Keratinocyte (primary cell): ENCODE results near the gene TMEM120B. TPM values are rescaled to one million over a fixed set of nuclear protein-coding genes. Genes with fewer than 3 reads are reported as not detected.

Source experiments
- DNase-seq: peaks from one replicate; pipeline ENCODE4 v3.0.0-alpha.2; 2011; ENCODE audit warnings: low read depth, missing footprints, low spot score
- FAIRE-seq: peaks from 2 replicates; lab custom pipeline; 2011; peaks lifted over from hg19 to GRCh38; lab: Jason Lieb, UNC
- H2AFZ ChIP-seq: 2 replicates; pipeline ENCODE4 v1.6.0; 2012; ENCODE audit warnings: low read length, control low read depth, inconsistent platforms; ENCODE audit not compliant: control insufficient read depth
- H3K27ac ChIP-seq: 2 replicates; pipeline ENCODE4 v1.5.1; 2011; ENCODE audit warnings: low read length; ENCODE audit not compliant: control insufficient read depth, insufficient read depth
- H3K27me3 ChIP-seq: 3 replicates; pipeline ENCODE4 v1.6.0; 2011; ENCODE audit warnings: low read length; ENCODE audit not compliant: control insufficient read depth, insufficient read depth; ENCODE audit errors: extremely low read depth
- H3K36me3 ChIP-seq, 2 experiments: 2 replicates in 1 of 2; 3 replicates in 1 of 2; pipeline ENCODE4 v1.5.1; 2011; ENCODE audit warnings: low read length in 2 of 2, mild to moderate bottlenecking in 1 of 2; ENCODE audit not compliant: control insufficient read depth in 2 of 2, insufficient read depth in 2 of 2; ENCODE audit errors: extremely low read depth in 1 of 2
- H3K4me1 ChIP-seq: 3 replicates; pipeline ENCODE4 v1.5.1; 2011; ENCODE audit warnings: low read length; ENCODE audit not compliant: control insufficient read depth, insufficient read depth; ENCODE audit errors: extremely low read depth
- H3K4me2 ChIP-seq: 3 replicates; pipeline ENCODE4 v1.6.0; 2011; ENCODE audit warnings: low read depth, low read length; ENCODE audit not compliant: control insufficient read depth, insufficient read depth; ENCODE audit errors: extremely low read depth
- H3K4me3 ChIP-seq, 3 experiments: fragments of 200-600 bp in 1 of 3; sonication (generic) in 1 of 3; 2 replicates in 2 of 3; 3 replicates in 1 of 3; pipeline ENCODE4 v1.5.1; 2011 to 2016; ENCODE audit warnings: low read length in 3 of 3, mild to moderate bottlenecking in 3 of 3, control low read depth in 2 of 3, inconsistent platforms in 1 of 3, low read depth in 1 of 3, mixed read lengths in 1 of 3, mixed run types in 1 of 3, moderate library complexity in 1 of 3; ENCODE audit not compliant: control insufficient read depth in 2 of 3, insufficient read depth in 2 of 3; ENCODE audit errors: extremely low read depth in 1 of 3
- H3K79me2 ChIP-seq: 2 replicates; pipeline ENCODE4 v1.6.0; 2012; ENCODE audit warnings: low read length; ENCODE audit not compliant: control insufficient read depth, insufficient read depth
- H3K9ac ChIP-seq: 3 replicates; pipeline ENCODE4 v1.6.0; 2011; ENCODE audit warnings: low read length; ENCODE audit not compliant: control insufficient read depth, insufficient read depth; ENCODE audit errors: extremely low read depth
- H3K9me1 ChIP-seq: 3 replicates; pipeline ENCODE4 v1.6.0; 2011; ENCODE audit warnings: low read length; ENCODE audit not compliant: control insufficient read depth, insufficient read depth; ENCODE audit errors: extremely low read depth
- H3K9me3 ChIP-seq: 2 replicates; pipeline ENCODE4 v1.5.1; 2012; ENCODE audit warnings: low read depth, low read length; ENCODE audit not compliant: control insufficient read depth
- H4K20me1 ChIP-seq: 3 replicates; pipeline ENCODE4 v1.6.0; 2011; ENCODE audit warnings: low read length; ENCODE audit not compliant: control insufficient read depth, insufficient read depth; ENCODE audit errors: extremely low read depth
- CTCF ChIP-seq, 3 experiments: IDR thresholded peaks in 1 of 3; conservative IDR thresholded peaks in 1 of 3; optimal IDR thresholded peaks in 1 of 3; 2 replicates in 2 of 3; 3 replicates in 1 of 3; pipeline versions ENCODE3 to v1.5.1; 2011; ENCODE audit warnings: low read length in 3 of 3, mild to moderate bottlenecking in 3 of 3, moderate library complexity in 2 of 3, control low read depth in 1 of 3, inconsistent platforms in 1 of 3; ENCODE audit not compliant: insufficient read depth in 2 of 3; ENCODE audit errors: extremely low read depth in 1 of 3
- EZH2 ChIP-seq: IDR thresholded peaks from one replicate; pipeline ENCODE4 v1.6.1; 2012; ENCODE audit warnings: inconsistent platforms, mild to moderate bottlenecking, low read length, moderate library complexity
- dilution Hi-C: fragments of 300-500 bp; cut with MboI; formaldehyde crosslinking; loops from one replicate; pipeline ENCODE4 v1.7.0; 2020; ENCODE audit warnings: low sequenced_read_pairs; ENCODE audit not compliant: extremely low pct_ligation_motif_present
- polyA plus RNA-seq, 5 experiments: library from polyadenylated mRNA; depleted of rRNA in 3 of 5; stranded (reverse) in 3 of 5; stranded (forward) in 1 of 5; unstranded in 1 of 5; fragments of >200 nt; gene quantifications; 1 replicate in 1 of 5; 2 replicates in 3 of 5; 3 replicates in 1 of 5; pipeline versions ENCODE4 v1.2.1 to v1.2.3, GENCODE V29; 2011 to 2012; ENCODE audit warnings: missing spikeins in 2 of 5, low read depth in 1 of 5, low replicate concordance in 1 of 5

The TMEM120B gene
- polyA plus RNA-seq, 1 donor (not counting 4 experiments of a cell fraction or from before 2014, with no cell fraction given), result 6.9 TPM

- peak overlapping the region; percentile 27 to 50 (median 31) for H3K4me3 ChIP-seq
- H3K27ac ChIP-seq, result peak overlapping the region; percentile 90
- no peaks in the 10 kb centered on the region for H3K9me1 ChIP-seq
- no peak overlapping the region for H2AFZ ChIP-seq
- dilution Hi-C loops, result no loop called here
- no peak for FAIRE-seq
- TF ChIP-seq CTCF (optimal IDR thresholded peaks at IDR 0.05 in 1 of 3, IDR thresholded peaks at IDR 0.05 in 1 of 3, conservative IDR thresholded peaks at IDR 0.05 in 1 of 3; ENCODE audit: extremely low read depth in 1 of 3, insufficient read depth in 2 of 3, low read length in 3 of 3) (no peak), EZH2 (no peak)
- H3K9me3 ChIP-seq, result no peaks in the 10 kb centered on the region
- no peaks in the 10 kb centered on the region for H3K27me3 ChIP-seq
- H4K20me1 ChIP-seq, result no peaks in the 10 kb centered on the region
- peaks cover 11% of the 10 kb centered on the region for H3K79me2 ChIP-seq
- peaks cover 54% of the 10 kb centered on the region for H3K4me1 ChIP-seq
- no peak for DNase-seq
- H3K36me3 ChIP-seq, result peaks cover 5 to 6% of the 10 kb centered on the region in 2 experiments
- H3K4me2 ChIP-seq, result peak overlapping the region; percentile 83
- H3K9ac ChIP-seq, result peak overlapping the region; percentile 98
These were observed 86.2 kb downstream of the TMEM120B start for GRCh38 chr12:121798787-121799155.

GRCh38 chr12:121799156-121799841 is 86.7 kb downstream of the TMEM120B start:
- Histone ChIP-seq H4K20me1 (no peaks in the 10 kb centered on the region), H3K9me3 (no peaks in the 10 kb centered on the region), H3K9ac (peak overlapping the region; percentile 98), H3K4me3 (peak overlapping the region; percentile 50 to 62 (median 58)), H3K4me2 (peak overlapping the region; percentile 95), H3K36me3 (peaks cover 5 to 6% of the 10 kb centered on the region in 2 experiments), H3K27ac (peak overlapping the region; percentile 90), H3K79me2 (peaks cover 11% of the 10 kb centered on the region), H3K27me3 (no peaks in the 10 kb centered on the region), H3K4me1 (peaks cover 51% of the 10 kb centered on the region), H2AFZ (peak overlapping the region; percentile 37), H3K9me1 (no peaks in the 10 kb centered on the region)
- dilution Hi-C loops, result no loop called here
- DNase-seq (no peak), FAIRE-seq (no peak)
- TF ChIP-seq CTCF (optimal IDR thresholded peaks at IDR 0.05 in 1 of 3, IDR thresholded peaks at IDR 0.05 in 1 of 3, conservative IDR thresholded peaks at IDR 0.05 in 1 of 3; ENCODE audit: extremely low read depth in 1 of 3, insufficient read depth in 2 of 3, low read length in 3 of 3) (peak in 1 of 3 experiments; percentile 5), EZH2 (no peak)
